HEK293T (cell line): ENCODE measurements around the gene KRTAP19-8.

Experiments used
- ARNT ChIP-seq: fragments of 450-650 bp; IDR thresholded peaks from 2 replicates; pipeline ENCODE4 v1.6.1; 2017; ENCODE audit warnings: mild to moderate bottlenecking
- BHLHE40 ChIP-seq: fragments of 450-650 bp; IDR thresholded peaks from 2 replicates; pipeline ENCODE4 v1.6.1; 2016; ENCODE audit warnings: mild to moderate bottlenecking, moderate library complexity, borderline replicate concordance
- ELF4 ChIP-seq: fragments of 450-650 bp; IDR thresholded peaks from 2 replicates; pipeline ENCODE4 v1.6.1; 2017; ENCODE audit warnings: antibody characterized with exemption
- FOXA1 ChIP-seq: fragments of 450-650 bp; IDR thresholded peaks from 2 replicates; pipeline ENCODE4 v1.6.1; 2016; ENCODE audit warnings: mild to moderate bottlenecking
- FOXM1 ChIP-seq: fragments of 450-650 bp; IDR thresholded peaks from 2 replicates; pipeline ENCODE4 v1.6.1; 2017; ENCODE audit warnings: mild to moderate bottlenecking, borderline replicate concordance
- LEF1 ChIP-seq: fragments of 450-650 bp; IDR thresholded peaks from 2 replicates; pipeline ENCODE4 v1.6.1; 2017; ENCODE audit warnings: mild to moderate bottlenecking, borderline replicate concordance
- NFRKB ChIP-seq: fragments of 450-650 bp; IDR thresholded peaks from 2 replicates; pipeline ENCODE4 v1.6.1; 2016; ENCODE audit warnings: mild to moderate bottlenecking, moderate library complexity
- SP1 ChIP-seq: fragments of 450-650 bp; IDR thresholded peaks from 2 replicates; pipeline ENCODE4 v1.6.1; 2017
- SUZ12 ChIP-seq: fragments of 450-650 bp; IDR thresholded peaks from 2 replicates; pipeline ENCODE4 v1.6.1; 2016; ENCODE audit warnings: mild to moderate bottlenecking
- TARDBP ChIP-seq: fragments of 450-650 bp; IDR thresholded peaks from 2 replicates; pipeline ENCODE4 v1.6.1; 2016
- ZNF384 ChIP-seq: fragments of 450-650 bp; IDR thresholded peaks from 2 replicates; pipeline ENCODE4 v1.6.1; 2016

GRCh38 chr21:31008355-31008754 lies 29.9 kb downstream of the KRTAP19-8 start:
- TF ChIP-seq FOXM1 (no peak), BHLHE40 (no peak), ZNF384 (no peak), LEF1 (no peak), ARNT (no peak), TARDBP (no peak), ELF4 (no peak), FOXA1 (no peak), SP1 (no peak), SUZ12 (no peak), NFRKB (no peak)
